GM18526 (cell line): ENCODE measurements around the gene FBXL7.

Experiments
- POLR2A ChIP-seq: IDR thresholded peaks from 3 replicates; pipeline ENCODE4 v1.6.1; 2011; ENCODE audit not compliant: insufficient read length; ENCODE audit errors: extremely low read depth

FBXL7 gene

DNA sequence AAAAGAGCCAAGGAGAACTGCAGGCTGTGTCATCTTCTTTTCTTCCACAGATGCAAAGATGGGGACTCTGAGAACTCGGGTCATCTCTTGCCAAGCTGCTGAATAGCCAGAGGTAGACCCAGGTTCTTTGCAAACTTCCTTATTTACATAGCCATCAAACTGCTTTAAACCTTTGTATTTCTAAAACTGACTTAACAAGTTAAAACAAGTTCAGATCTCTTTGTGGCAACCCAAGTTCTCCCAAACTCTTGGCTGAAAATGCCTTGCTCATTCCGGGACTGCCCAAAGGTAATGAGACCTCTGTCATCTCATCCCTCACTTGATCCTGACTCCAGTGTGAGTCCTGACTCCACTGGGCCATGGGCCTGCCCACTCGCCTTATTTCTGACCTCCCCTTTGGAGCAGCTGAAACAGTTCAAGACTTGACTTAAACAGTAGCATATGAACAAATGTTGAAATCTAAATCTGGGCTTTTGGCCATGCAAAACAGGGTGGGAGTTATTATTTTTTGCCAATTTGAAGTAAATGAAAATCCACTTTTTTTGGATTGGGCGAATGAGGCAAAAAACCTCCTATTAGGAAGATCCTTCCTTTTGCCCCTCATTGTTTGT lies 50.6 kb downstream of the FBXL7 start:
- TF ChIP-seq POLR2A = no peak

- no peak for TF ChIP-seq POLR2A
Measured at GRCh38 chr5:15551113-15551504, 51.1 kb downstream of the FBXL7 start.

GRCh38 chr5:15554542-15554941 lies 54.6 kb downstream of the FBXL7 start:
- no peak for TF ChIP-seq POLR2A

DNA sequence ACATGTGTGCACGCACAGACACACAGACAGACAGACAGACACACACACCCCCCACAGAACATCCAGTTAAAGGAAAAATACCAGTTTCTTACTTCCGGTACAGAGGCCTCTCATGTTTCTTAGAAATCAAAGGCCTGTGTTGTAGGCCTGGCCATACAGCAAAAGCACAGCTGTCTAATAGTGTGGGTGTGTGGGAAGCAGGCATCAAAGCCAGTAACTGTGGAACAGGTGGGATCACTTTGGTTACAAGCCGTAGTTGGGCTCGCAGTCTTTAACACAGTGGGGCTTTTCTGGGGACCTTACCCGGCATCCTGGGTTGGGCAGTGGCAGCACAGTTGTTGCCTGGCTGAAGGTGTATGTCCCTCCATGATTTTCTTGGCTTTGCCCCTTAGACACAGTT lies 55.2 kb downstream of the FBXL7 start:
- no peak for TF ChIP-seq POLR2A

GRCh38 chr5:15558240-15558639 lies 58.3 kb downstream of the FBXL7 start:
- no peak for TF ChIP-seq POLR2A

GRCh38 chr5:15558681-15559080 lies 58.7 kb downstream of the FBXL7 start:
- no peak for TF ChIP-seq POLR2A

DNA sequence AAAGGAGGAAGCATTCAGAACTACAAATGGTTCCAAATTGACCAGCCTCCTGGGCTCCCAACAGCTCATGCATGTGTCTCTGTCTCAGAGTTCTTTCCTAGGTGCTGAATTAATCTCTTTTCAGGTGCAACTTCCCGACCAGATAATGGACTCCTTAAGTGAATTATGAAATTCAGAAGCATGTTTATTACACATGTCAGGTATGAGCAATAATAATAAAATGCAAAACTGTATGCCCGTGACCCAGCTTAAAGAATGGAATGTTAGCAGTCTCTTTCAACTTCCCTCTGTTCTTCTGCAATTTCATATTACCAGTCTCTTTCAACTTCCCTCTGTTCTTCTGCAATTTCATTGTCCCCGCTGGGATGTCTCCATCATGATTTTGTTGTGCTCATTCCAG lies 60.4 kb downstream of the FBXL7 start:
- no peak for TF ChIP-seq POLR2A

DNA sequence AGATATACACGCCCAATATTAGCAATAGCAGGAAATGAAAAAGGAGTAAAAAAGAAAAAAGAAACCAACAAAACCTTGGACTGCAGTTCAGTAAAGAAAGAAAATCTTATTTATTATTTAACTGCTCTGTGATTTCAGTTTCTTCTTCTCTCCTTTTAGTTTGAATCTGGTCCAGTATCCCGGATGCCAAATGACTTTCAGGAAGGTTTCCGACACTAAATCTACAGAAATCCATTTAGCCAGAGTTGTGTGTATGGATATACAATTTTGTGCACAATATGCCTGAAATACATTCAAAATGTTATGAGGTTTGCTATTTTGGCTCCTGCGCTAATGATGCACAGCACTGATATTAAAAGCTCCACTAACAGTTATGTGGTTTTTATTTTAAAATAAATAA lies 64.5 kb downstream of the FBXL7 start:
- TF ChIP-seq POLR2A = no peak

- TF ChIP-seq POLR2A = no peak
Measured at GRCh38 chr5:15564957-15565356, 65.0 kb downstream of the FBXL7 start.

- no peak for TF ChIP-seq POLR2A
Measured at GRCh38 chr5:15566306-15566705, 66.3 kb downstream of the FBXL7 start.

GRCh38 chr5:15566789-15567188 lies 66.8 kb downstream of the FBXL7 start:
- no peak for TF ChIP-seq POLR2A

DNA sequence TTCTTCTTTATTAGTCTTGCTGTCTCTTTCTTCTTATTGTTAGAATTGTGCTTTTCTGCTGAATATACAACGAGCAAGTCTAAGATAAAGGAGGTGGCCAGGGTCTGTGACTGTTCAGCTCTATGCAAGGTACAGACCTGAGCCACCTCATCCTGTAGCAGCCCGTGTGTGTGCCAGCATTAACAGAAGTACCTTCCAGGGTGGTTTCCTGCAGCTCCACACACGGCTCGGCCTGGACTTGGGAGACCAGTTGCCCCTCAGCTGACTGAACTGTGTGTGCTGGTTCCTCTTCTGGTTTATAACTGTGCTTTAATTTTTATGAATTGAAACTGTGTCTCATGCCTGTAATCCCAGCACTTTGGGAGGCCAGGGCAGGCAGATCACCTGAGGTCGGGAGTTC lies 70.5 kb downstream of the FBXL7 start:
- no peak for TF ChIP-seq POLR2A

DNA sequence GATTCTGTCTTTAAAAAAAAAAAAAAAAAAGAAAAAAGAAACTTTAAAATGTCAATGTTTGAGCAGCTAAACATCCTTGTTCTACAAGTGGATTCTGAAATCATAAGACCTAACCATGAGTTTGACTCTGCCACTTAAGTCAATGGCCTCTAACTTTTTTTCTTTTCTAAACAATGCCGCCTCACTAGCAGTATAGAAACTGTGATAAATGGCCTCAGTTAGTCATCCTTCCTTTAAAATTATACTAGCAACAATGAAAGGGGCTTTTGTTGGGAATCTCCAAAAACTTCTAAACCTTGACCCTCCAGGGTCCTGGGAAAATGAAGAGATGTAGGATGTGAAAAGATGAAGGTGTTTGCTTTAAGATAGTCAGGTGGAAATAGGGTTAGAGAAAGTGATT lies 71.1 kb downstream of the FBXL7 start:
- TF ChIP-seq POLR2A = no peak

GRCh38 chr5:15571618-15572017 lies 71.6 kb downstream of the FBXL7 start:
- no peak for TF ChIP-seq POLR2A

GRCh38 chr5:15573590-15573989 lies 73.6 kb downstream of the FBXL7 start:
- TF ChIP-seq POLR2A = no peak

DNA sequence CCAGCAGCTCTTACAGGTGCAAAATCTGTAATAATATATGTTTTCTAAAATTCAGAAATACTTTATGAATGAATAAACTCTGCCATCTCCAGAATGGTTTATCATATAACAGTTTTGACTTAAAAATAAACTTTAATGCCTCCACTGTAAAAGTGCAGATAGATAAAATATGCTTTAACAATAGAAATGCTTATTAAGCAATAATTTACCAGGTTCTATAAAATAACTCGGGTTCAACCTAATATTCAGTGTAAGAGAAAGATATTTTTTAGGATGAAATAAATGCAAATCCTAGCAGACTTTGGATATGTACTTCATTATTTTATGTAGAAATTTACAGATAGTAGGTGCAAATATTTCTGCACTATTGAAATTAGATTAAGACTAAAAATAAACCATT lies 74.1 kb downstream of the FBXL7 start:
- no peak for TF ChIP-seq POLR2A

- no peak for TF ChIP-seq POLR2A
Measured at GRCh38 chr5:15574806-15575325, 74.9 kb downstream of the FBXL7 start.
